ENCODE measurements around the gene ZFP36L1.

The ZFP36L1 gene

GRCh38 chr14:68795597-68796417, 2.9 kb upstream of the ZFP36L1 start:
- DNase-seq (ENCODE audit: low spot score): peak; percentile 83

GRCh38 chr14:68794851-68795596, 2.2 kb upstream of the ZFP36L1 start:
- peak; percentile 80 for DNase-seq (ENCODE audit: low spot score)

GRCh38 chr14:68794130-68794850, 1.4 kb upstream of the ZFP36L1 start:
- DNase-seq (ENCODE audit: low spot score): peak; percentile 86

GRCh38 chr14:68793734-68794129, 865 bp upstream of the ZFP36L1 start:
- no peak for DNase-seq (ENCODE audit: low spot score)

GRCh38 chr14:68792678-68792978, 239 bp downstream of the ZFP36L1 start:
- no peak for DNase-seq (ENCODE audit: low spot score)

GRCh38 chr14:68791902-68792677, 777 bp downstream of the ZFP36L1 start:
- DNase-seq (ENCODE audit: low spot score): no peak

GRCh38 chr14:68791078-68791901, 1.6 kb downstream of the ZFP36L1 start:
- DNase-seq (ENCODE audit: low spot score): no peak

GRCh38 chr14:68790644-68791077, 2.2 kb downstream of the ZFP36L1 start:
- no peak for DNase-seq (ENCODE audit: low spot score)

GRCh38 chr14:68789821-68790643, 2.8 kb downstream of the ZFP36L1 start:
- DNase-seq (ENCODE audit: low spot score): no peak

- DNase-seq (ENCODE audit: low spot score): peak; percentile 57
These were observed 3.7 kb downstream of the ZFP36L1 start for GRCh38 chr14:68788996-68789820.

GRCh38 chr14:68788275-68788995, 4.4 kb downstream of the ZFP36L1 start:
- DNase-seq (ENCODE audit: low spot score): no peak

GRCh38 chr14:68787092-68787992, 5.5 kb downstream of the ZFP36L1 start:
- no peak for DNase-seq (ENCODE audit: low spot score)

GRCh38 chr14:68786491-68787091, 6.3 kb downstream of the ZFP36L1 start:
- no peak for DNase-seq (ENCODE audit: low spot score)

- no peak for DNase-seq (ENCODE audit: low spot score)
These were observed 7.1 kb downstream of the ZFP36L1 start for GRCh38 chr14:68785534-68786490.

GRCh38 chr14:68784978-68785533, 7.8 kb downstream of the ZFP36L1 start:
- no peak for DNase-seq (ENCODE audit: low spot score)

Data from AG20443 (cell line).